Sigmoid colon (tissue), 3 donors: ENCODE measurements around the gene SYTL5.

Experiments used
- CTCF ChIP-seq, 4 experiments: fragments of 450-650 bp in 3 of 4; fragments of 200-600 bp in 1 of 4; IDR thresholded peaks; one replicate each; pipeline ENCODE4 v1.5.1; 2016 to 2019; ENCODE audit warnings: antibody characterized with exemption in 4 of 4, mild to moderate bottlenecking in 3 of 4, moderate library complexity in 2 of 4
- POLR2A ChIP-seq, 2 donors: fragments of 450-650 bp; IDR thresholded peaks; one replicate each; pipeline ENCODE4 v1.6.1; 2016; ENCODE audit warnings: antibody characterized with exemption in 2 of 2, mild to moderate bottlenecking in 2 of 2, moderate library complexity in 2 of 2

- TF ChIP-seq CTCF (IDR thresholded peaks at IDR 0.05) (no peak), POLR2A (IDR thresholded peaks at IDR 0.05) (no peak)
Measured at GRCh38 chrX:38036466-38036865, 30.1 kb downstream of the SYTL5 start.
